ENCODE measurements around the gene HNRNPAB.

DNA sequence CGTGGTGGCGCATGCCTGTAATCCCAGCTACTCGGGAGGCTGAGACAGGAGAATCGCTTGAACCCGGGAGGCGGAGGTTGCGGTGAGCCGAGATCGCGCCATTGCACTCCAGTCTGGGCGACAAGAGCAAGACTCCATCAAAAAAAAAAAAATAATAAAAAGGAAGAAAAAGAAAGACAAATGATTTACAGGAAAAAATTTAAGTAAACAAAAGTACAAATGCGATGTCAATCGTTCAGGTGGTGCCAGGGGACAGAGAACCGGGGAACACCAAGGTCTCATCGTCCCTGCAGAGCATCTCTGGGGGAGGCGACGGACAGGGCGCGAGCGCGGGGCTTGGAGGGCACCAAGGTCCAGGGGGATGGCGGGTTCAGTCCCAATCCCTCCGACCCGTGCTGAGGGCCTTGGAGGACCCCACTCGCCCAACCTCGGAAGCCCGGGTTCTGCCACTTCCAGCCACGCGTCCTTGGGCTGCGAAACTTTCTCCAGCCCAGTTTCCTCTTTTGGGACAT, 607 bp upstream of the HNRNPAB start:
- TF ChIP-seq ELF4 (CRISPR knock-in tag; IDR thresholded peaks at IDR 0.05) (no peak), TAF1 (IDR thresholded peaks at IDR 0.05; ENCODE audit: control insufficient read depth, extremely low read depth, insufficient read depth, low read length, severe bottlenecking) (no peak), TGIF2 (CRISPR knock-in tag; IDR thresholded peaks at IDR 0.05) (no peak)

Measured in K562 (cell line).